Activated CD4-positive, alpha-beta T cell treated with anti-CD3 and anti-CD28 coated beads, Interleukin-2, amount 50 U/mL, for 24 hours (primary cell): ENCODE measurements around the gene ZNF536.
"Not testable (repeated sequence)": the region's sequence is repeated elsewhere in the genome, so short reads cannot be mapped to it uniquely, and the experiment has no call there.

Experiments used
- DNase-seq, 2 donors: peaks; one replicate each; pipeline ENCODE4 v3.0.0-alpha.2; 2020; ENCODE audit warnings: low read depth in 1 of 2, low spot score in 1 of 2

The ZNF536 gene

GRCh38 chr19:30443531-30444252, 71.5 kb downstream of the ZNF536 start:
- no peak for DNase-seq

DNA sequence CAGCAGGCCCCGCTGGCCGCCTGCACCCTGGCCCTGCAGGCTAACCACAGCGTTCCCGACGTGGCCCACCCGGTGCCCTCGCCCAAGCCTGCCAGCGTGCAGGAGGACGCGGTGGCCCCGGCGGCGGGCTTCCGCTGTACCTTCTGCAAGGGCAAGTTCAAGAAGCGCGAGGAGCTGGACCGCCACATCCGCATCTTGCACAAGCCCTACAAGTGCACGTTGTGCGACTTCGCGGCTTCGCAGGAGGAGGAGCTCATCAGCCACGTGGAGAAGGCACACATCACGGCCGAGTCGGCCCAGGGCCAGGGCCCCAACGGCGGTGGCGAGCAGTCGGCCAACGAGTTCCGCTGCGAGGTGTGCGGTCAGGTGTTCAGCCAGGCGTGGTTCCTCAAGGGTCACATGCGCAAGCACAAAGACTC, 72.1 kb downstream of the ZNF536 start:
- DNase-seq: no peak

DNA sequence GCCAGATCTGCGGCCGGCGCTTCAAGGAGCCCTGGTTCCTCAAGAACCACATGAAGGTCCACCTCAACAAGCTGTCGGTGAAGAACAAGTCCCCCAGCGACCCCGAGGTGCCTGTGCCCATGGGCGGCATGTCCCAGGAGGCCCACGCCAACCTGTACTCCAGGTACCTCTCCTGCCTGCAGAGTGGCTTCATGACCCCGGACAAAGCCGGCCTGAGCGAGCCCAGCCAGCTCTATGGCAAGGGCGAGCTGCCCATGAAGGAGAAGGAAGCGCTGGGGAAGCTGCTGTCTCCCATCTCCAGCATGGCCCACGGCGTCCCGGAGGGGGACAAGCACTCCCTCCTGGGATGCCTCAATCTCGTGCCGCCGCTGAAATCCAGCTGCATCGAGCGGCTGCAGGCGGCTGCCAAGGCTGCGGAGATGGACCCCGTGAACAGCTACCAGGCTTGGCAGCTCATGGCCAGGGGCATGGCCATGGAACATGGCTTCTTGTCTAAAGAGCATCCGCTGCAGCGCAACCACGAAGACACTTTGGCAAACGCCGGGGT, 72.6 kb downstream of the ZNF536 start:
- no peak for DNase-seq

GRCh38 chr19:30445385-30445784, 73.2 kb downstream of the ZNF536 start:
- no peak for DNase-seq

GRCh38 chr19:30446120-30446519, 73.9 kb downstream of the ZNF536 start:
- not testable (repeated sequence) for DNase-seq

DNA sequence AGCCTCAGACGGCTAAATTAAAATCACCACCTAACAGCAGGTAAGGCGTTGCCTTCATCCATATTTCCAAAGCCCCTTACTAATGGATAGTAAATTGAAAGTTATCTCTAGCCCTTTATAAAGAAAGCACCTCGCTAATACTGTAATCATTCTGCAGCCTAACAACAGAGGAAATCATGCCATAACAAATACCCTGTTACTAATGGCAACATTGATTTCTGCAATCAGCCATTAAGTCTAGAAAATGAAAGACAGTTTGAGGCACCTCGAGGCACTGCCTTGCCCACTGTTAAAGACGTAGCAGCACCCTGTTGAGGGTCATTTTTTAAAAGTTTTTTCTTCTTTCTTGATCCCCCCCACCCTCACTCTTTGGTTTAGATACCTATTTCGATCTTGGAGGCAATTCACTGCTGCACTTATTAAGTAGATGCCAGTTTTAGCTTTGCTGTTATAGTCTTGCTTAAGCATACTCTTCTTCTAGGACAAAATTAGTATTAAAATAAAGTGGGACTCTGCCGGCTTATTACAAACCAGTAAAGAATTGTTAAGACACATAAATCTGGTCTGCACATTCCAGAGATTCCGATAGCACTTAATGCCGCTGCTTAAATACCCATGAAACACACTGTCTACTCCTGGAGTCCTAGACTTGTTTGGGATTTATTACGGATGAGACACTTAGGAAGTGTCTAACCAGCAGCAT, 74.8 kb downstream of the ZNF536 start:
- no peak for DNase-seq

- DNase-seq: no peak
Measured at GRCh38 chr19:30447553-30447870, 75.3 kb downstream of the ZNF536 start.

- no peak for DNase-seq
Measured at GRCh38 chr19:30448386-30449077, 76.3 kb downstream of the ZNF536 start.

- no peak for DNase-seq
Measured at GRCh38 chr19:30449078-30449590, 77.0 kb downstream of the ZNF536 start.

DNA sequence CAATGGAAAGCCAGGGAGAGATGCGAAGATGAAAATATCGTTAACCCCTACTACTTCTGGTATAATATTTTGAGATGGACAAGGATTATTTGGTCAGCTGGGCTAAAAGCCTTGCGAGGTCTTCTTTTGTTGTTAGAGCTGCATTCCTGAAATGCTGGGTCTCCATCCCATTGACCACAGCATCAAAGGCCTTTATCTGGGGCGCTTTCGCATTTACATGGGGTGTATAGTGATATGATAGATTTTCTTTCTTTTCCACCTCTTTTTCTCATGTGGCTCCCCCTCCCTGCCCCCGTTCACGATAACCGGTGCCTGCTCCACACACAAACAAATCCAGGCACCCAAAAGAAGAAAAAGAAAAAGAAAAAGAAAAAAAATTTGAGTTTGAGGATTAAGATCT, 77.5 kb downstream of the ZNF536 start:
- no peak for DNase-seq

DNA sequence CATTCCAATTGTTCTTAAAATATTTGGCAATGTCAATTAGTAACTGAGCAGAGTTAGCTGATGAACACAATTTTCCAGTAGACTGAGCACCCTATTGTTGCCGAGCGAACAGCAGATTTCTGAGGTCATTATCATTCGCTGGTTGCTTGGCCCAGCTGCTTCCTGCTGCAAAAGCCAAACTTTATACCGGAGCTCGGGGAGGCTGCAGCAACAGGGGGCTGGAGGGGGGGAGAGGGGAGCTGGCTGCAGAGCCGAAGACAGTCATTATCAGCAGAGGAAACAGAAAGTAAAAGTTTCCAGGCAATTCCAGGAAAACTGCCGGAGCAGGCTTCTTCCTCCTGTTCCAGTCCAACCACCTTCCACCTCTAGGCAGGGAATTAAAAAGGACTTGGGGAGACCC, 77.9 kb downstream of the ZNF536 start:
- no peak for DNase-seq

GRCh38 chr19:30450835-30451321, 78.7 kb downstream of the ZNF536 start:
- no peak for DNase-seq

DNA sequence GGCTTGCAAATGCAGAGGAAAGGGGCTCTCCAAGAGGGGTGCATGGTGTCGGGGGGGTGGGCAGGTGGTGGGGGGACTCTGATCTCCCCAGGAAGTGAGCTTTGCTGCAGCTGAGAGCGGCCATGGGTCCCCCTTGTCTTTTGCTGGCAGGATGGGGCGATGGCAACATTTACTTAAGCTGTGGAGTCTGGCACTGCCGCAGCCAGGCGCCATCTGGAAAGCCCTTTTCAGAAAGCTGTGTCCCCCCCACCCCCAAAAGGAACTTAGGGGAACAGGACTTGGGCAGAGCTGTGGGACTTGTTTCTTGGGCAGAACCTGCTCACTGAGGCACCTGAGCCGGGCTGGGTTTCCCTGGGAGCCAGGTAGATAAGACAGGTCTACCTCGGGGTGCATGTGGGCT, 80.7 kb downstream of the ZNF536 start:
- no peak for DNase-seq

GRCh38 chr19:30453743-30454142, 81.6 kb downstream of the ZNF536 start:
- DNase-seq: no peak

GRCh38 chr19:30455881-30456280, 83.7 kb downstream of the ZNF536 start:
- no peak for DNase-seq

DNA sequence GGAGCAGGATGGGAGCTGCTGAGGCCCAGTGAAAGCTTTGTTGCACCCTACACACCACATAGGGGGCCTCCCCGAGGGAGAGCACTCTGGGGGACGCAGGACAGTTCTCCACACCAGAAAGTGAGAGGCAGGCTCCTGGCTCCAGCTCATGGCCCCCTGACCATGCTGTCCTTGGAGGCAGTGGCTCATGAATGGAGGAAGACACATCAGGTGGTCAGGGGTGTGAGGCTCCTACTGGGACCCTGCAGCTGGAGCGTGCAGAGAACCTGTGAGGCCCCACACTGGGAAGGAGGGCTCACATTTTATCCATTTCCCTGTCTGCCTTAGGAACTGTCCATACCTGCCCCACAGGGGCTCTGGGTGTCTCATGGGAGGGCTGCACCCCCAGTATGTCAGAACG, 85.3 kb downstream of the ZNF536 start:
- no peak for DNase-seq

DNA sequence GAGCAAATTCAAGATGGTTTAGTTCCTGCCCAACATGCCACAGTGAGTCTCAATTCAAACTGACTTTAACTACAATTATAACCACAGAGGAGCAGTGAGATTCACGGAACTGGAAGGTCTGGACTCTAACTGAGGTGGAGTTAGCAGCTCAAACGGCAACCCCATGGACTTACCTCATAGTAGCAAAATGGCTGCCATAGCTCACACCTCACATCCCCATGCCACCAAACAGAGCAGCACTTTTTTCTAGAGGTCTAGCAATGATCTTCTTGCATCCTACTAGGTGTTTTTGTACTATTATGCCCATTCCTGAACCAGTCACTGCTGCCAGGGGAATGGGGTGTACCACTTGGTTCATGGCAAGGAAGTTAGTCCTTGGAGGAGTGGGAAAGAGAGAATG, 87.7 kb downstream of the ZNF536 start:
- DNase-seq: no peak

- no peak for DNase-seq
Measured at GRCh38 chr19:30464162-30464561, 92.0 kb downstream of the ZNF536 start.

DNA sequence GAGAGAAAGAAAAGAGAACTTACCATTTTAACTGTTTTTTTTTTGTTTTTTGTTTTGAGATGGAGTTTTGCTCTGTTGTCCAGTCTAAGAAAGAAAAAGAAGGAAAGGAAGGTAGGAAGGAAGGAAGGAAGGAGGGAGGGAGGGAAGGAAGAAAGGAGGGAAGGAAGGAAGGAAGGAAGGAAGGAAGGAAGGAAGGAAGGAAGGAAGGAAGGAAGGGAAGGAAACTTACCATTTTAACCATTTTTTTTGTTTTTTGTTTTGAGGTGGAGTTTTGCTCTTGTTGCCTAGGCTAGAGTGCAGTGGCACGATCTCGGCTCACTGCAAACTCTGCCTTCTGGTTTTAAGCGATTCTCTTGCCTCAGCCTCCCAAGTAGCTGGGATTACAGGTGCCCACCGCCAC, 94.4 kb downstream of the ZNF536 start:
- not testable (repeated sequence) for DNase-seq

GRCh38 chr19:30467239-30467638, 95.1 kb downstream of the ZNF536 start:
- DNase-seq: no peak

- no peak for DNase-seq
Measured at GRCh38 chr19:30469774-30470173, 97.6 kb downstream of the ZNF536 start.

DNA sequence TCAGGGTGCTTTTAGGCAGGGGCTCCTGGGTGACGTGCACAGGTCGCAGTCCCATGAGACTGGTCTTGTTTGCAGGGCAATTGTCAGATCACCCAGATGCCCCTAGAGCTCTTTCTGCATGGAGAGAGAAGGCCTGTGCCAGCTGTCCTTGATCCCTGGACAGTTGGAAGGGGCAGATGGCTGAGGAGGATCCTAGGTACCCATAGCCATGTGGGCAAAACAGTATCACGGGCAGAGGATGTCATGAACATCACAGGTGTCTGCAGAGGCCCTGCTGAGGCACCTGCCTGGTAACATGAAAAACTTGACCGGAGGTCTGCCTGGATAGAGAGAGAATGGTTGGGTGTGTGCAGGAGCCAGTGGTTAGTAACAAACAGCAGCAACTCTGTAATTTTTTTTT, 99.3 kb downstream of the ZNF536 start:
- no peak for DNase-seq
